ENCODE data around the gene MAPKAP1.

DNA sequence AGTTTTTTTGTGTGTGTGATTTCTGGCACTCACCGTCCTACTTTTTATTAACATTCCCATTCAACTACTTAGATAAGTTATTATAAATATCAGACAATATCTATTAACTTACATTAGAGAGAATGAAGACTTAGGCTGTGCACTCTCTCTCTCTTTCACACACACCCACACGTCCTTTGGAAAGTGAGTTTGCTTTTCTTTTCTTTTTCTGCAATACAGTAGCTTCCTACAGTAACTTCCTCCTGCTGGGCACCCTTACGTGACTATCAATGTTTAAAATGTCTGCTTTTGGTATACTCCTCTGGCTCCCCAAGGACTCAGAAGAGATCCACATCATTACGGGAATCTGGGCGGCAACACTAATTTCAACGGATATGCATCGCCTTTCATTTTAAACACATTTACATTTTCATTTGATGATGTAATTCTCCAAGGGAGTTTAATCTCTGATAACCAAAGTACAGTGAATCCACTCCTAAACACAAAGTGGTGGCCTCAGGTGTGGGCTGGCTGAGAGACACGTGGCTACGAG is 179.5 kb downstream of the MAPKAP1 start:
- no peak for TF ChIP-seq CHD4 (IDR thresholded peaks at IDR 0.05; ENCODE audit: borderline replicate concordance, low read length)
- TF ChIP-seq TGIF2 (CRISPR knock-in tag; IDR thresholded peaks at IDR 0.05) = no peak

Data from HepG2 (cell line).